Medulla oblongata (tissue), 1 donor: ENCODE data around the gene CACNA1B.
"Not testable (repeated sequence)": the region's sequence is repeated elsewhere in the genome, so short reads cannot be mapped to it uniquely, and the experiment has no call there.

Source experiments
- DNase-seq: peaks from one replicate; pipeline ENCODE4 v3.0.0-alpha.2; 2015; ENCODE audit errors: extremely low spot score

The CACNA1B gene

DNA sequence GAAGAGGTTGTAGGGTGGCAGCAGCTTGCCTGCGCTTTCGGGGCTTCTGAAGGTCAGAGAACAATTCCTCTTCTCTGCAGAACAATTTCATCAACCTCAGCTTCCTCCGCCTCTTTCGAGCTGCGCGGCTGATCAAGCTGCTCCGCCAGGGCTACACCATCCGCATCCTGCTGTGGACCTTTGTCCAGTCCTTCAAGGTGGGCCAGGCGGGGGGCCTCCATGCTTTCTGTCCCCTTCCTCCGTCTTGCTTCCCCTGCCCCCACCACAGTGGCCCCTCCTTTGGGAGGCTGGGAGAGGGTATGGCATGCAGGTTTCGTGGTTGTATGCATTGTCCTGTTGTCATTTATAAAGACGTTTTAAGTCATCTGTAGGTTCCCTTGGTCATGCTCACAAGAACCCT is 195.8 kb downstream of the CACNA1B start:
- DNase-seq = no peak

DNA sequence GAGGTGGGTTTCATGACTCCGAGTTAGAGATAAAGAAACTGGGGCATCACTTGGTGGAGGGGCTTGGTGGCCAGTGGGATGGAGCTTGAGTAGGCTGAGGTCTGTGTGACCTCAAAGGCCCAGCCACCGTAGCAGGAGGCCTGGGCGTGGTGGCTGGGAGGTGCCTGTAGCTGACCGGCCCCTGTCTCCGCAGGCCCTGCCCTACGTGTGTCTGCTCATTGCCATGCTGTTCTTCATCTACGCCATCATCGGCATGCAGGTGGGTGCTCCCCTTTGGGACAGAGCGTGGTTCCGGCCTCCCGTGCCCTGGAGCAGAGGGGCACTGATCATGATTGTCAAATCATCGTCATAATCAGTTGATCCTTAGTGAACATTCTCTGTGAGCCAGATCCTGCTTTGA is 196.2 kb downstream of the CACNA1B start:
- no peak for DNase-seq

DNA sequence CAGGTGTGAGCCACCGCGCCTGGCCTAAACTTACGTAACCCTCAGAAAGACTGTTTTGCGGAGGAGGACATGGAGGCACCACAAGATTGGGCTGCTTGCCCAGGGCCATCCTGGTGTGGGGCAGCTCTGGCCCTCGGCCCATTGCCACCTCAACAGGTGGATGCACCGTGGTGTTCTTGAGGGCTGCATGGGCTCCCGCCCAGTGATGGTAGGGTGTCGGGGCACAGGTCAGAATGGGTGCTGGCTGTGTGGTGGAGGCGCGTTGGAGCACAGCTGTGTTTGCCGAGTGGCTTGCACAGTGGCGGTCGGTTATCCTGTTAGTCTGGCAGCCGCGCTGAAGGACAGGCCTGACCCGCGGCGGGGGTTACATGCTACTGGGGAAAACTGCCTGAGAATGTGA is 196.9 kb downstream of the CACNA1B start:
- DNase-seq = no peak

DNA sequence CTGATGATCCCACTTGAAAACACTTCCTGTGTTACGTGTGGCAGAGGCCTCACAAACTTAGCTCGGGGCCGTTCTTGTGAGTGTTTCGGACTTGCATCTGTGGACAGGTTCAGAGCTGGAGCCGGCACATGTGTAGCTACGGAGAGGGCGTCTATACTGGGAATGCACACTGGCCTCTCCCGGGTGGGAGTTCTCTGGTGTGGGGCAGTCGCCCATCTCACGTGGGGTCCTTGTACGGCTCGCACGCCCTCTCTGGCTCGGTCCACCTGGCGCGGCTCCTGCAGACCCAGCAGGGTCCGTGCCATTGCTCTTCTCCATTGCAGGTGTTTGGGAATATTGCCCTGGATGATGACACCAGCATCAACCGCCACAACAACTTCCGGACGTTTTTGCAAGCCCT is 197.9 kb downstream of the CACNA1B start:
- DNase-seq = no peak

DNA sequence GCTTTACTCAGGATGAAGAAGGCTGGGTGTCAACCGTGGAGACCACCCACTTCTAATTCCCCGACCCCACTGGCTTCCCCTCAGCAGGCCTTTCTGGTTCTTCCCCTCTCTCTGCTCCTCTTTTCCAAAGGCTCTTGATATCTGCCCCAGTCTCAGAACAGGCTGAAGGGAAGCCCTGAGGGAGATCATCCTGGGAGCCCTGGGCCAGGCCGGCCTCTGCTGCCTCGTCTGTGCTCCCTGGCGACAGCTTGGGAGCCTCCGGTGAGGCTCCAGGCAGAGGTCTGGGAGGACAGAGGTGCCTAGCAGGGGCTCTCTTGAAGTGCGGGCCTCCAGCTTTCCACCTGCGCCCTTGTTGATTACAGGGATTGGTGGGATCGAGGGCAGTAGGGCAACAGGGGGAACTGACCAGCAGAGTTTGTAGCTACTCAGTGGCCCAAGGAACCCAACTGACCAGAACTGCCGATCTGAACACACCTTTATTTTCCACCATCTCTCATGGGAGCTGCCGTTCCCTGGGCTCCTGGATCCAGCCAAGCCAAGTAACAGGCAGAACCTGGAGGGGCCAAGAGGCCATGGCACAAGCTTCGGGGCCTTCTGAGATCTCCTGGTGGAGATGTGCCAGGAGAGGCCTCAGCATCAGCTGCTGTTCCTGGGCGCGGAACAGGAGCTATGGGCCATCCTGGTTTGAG is 198.5 kb downstream of the CACNA1B start:
- no peak for DNase-seq

DNA sequence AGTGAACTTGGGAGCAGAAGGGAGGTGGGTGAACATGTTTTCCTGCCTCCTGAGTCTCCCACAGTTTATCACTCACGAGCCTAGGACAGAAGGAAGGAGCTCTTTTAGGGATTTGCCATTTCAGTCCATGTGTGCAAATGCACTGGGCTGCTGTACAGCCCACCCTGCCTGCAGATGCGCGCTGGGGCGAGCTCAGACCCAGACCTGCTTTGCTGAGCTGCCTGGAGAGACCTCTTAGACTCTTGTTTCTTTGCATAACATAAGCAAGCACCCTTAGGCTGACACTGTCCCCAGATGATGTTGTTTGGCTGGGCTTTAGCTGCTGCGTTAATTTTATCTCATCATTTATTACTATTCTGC is 199.0 kb downstream of the CACNA1B start:
- no peak for DNase-seq

DNA sequence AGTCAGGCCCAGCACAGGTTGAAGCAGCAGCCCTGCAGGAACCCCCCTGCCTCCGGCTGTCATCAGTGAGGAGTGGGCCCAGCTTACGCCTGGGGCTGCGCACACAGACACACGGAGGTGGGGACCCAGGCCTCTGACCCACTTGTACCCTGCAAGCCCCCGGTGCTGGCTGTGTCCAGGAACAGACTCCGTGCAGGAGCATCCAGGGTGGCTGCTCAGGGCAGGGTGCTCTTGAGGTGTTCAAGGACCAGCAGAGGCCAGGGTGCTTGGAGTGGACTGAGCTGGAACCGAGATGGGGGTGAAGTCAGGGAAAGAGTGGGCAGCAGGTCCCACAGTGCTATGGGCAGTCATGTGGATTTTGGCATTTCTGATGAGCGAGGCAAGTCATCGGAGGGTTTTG is 199.5 kb downstream of the CACNA1B start:
- no peak for DNase-seq

DNA sequence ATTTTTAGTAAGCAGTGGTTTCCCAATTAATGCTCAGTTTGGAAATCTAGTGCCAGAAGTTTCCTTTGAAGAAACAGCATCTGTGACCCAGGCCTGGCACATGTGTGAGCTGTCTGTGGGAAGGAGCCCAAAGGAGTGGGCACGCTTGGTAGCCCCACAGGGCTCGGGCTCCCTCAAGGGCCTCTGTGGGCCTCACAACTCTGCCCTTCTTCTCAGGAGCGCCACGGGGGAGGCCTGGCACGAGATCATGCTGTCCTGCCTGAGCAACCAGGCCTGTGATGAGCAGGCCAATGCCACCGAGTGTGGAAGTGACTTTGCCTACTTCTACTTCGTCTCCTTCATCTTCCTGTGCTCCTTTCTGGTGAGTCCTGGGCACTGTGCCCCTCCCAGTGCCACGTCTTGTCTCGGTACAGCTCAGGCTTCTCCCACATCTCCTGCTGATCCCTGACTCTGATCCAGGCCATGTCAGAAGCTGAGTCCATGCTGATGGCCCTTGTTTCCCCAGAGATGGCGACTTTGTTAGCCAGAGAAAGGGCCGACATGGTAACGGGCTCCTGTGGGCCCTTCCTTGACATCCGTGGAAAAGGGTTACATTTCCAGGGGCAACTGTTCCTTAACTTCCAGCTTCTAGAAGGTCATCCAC is 200.4 kb downstream of the CACNA1B start:
- DNase-seq = no peak

DNA sequence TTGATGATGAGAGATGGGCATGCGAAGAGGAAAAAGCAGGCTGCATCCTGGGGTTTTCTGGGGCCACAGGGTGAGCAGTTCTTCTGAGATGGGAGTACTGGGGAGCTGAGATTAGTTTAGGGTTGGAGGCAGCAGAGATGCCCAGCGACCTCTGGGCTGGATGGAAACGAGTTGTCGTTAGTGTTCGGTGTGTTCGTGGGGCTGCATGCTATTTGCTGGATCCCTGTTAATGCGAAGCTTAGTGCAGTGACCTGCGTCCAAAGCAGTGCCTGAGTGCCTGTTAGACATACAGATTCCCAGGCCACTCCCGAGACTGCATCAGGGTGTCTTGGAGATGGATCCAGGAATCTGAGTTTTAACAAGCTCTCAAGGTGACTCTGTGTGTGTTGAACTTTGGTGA is 201.3 kb downstream of the CACNA1B start:
- DNase-seq = no peak

DNA sequence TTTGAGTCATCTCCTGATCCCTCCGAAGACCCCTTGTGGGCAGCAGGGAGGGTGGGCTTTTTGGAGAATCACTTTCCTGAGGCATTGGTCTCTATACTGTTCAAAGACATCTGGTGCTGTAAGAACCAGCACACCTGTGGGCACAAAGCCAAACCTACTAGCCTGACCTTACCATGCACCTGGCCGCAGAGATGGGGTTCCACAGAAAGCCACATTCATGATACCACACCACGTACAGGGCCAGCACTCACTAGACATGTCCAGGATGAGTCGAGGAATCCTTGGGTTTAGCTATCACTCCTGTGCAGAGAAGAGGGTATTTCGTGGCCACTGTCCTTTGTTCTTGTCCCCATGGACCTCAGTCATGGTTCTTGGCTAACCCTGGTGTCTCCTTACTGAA is 203.4 kb downstream of the CACNA1B start:
- DNase-seq = no peak

DNA sequence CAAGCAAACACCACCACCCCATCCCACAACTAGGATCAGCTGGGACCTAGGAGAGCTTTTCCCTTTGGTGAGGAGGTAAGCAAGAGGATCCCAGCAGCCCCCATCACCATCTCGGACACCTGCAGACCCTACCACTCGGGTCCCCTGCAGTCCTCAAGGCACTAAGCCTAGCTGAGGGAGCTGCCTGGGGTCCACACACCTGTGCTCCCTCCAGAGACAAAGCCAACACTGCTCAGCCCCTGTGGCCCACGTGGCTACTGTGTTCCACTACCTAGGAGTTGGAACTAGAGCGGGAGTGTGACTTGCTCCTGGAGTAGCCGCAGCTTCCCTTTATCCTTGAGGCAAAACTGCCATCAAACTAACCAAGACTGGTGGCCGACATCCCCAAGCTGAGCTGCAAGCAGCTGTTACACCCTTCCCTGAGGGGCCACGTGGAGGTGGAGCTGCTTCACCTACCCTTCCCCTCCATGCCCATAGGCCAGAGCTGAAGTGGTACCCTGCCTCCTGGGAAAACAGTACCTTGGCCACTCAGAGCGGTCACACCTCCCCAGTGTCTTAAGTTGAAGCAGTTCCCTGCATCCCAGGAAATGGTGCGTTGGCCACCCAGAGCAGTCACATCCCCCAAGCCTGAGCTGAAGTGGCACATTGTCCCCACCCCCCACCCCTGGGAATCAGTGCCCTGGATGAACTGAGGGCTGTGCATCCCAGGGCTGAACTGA is 205.5 kb downstream of the CACNA1B start:
- DNase-seq = no peak

DNA sequence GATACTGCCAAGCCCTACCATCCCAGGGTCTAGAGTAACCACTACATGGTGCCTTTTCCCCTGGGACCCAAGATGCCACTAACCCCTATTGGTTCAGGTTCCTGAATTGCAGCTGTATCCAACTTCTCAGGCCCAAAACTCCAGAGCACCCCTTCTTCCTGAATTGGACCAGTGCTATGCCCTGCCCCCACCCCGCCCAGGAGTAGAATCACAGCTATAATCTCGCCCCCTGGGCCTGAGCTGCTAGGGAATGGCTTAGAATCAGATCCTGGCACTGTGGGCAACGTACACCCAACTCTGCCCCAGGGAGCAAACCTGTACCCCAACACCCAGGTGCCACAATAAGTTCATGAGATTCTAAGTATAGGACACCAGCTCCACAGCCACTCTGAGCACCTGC is 206.3 kb downstream of the CACNA1B start:
- DNase-seq = no peak

DNA sequence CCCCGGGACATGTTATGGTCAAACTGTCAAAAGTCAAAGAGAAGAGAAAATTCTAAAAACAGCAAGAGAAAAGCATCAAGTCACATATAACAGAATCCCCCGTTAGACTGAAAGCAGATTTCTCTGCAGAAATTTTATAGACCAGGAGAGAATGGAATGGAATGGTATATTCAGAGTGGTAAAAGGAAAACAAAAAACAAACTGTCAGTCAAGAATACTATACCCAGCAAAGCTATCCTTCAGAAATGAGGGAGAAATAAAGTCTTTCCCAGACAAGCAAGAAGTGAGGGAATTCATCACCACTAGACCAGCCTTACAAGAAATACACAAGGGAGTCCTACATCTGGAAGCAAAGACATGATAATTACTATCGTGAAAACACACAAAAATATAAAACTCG is 208.0 kb downstream of the CACNA1B start:
- no peak for DNase-seq

DNA sequence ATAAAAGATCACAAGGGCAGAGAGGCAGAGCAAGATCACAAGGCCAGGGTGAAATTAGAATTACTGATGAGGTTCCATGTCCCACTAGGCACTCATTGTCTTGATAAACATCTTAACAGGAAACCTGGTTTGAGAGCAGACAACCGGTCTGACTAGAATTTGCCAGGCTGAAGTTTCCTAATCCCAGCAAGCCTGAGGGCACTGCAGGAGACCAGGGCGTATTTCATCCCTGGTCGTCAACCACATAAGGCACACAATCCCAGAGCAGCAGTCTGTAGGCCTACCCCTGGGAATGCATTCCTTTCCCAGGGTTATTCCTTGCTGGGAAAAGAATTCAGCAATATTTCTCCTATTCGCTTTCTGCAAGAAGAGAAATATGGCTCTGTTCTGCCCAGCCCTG is 214.5 kb downstream of the CACNA1B start:
- not testable (repeated sequence) for DNase-seq

DNA sequence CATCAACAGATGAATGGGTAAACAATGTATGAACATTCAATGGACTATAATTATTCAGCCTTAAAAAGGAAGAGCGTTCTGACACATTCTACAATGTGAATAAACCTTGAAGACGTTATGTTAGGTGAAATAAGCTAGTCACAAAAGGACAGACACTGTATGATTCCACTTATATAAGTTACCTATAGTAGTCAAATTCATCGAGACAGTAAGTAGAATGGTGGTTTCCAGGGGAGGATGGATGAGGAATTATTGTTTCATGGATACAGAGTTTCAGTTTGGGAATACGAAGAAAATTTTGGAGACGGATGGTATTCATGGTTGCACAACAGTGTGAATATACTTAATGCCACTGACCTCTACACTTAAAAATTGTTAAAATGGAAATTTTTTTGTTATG is 216.4 kb downstream of the CACNA1B start:
- no peak for DNase-seq

DNA sequence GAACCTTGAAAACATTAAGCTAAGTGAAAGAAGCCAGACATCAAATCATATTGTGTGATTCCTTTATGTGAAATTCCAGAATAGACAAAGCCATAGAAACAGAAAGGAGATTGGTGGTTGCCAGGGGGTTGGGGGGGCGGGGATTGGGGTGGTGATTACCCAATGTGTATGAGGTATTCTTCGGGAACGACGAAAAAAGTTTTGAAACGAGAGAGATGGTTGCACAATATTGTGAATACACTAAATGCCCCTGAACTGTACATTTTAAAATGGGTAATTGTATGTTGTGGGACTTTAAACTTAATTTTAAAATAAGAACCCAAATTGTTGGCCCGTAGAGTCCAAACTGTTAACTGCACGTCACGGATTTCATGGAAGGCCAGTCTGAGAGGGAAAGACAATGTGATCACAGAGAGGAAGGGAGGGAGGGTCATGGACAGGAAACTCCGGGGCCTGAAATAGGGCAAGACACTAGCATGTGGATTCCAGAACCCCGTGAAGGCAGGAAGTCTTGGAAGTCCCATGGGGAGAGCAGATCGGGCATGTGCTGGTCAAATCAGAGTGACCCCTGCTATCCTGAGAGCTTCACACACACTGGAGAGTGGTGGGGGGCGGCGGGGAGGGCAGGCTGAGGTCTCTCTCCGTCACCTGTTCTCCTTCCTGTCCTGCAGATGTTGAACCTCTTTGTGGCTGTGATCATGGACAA is 218.4 kb downstream of the CACNA1B start:
- DNase-seq = no peak

DNA sequence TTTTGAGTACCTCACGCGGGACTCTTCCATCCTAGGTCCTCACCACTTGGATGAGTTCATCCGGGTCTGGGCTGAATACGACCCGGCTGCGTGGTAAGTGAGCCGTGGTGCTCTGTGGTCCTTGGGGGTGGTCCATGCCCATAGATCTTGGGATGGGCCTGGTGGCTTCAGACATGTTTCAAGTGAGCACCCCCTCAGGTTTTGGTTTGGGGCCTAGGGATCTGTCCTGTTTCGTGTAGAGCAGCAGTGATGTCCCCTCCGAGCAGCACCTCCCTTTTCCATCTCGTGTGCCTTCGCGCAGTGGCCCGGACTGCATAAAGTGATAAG is 218.9 kb downstream of the CACNA1B start:
- no peak for DNase-seq

DNA sequence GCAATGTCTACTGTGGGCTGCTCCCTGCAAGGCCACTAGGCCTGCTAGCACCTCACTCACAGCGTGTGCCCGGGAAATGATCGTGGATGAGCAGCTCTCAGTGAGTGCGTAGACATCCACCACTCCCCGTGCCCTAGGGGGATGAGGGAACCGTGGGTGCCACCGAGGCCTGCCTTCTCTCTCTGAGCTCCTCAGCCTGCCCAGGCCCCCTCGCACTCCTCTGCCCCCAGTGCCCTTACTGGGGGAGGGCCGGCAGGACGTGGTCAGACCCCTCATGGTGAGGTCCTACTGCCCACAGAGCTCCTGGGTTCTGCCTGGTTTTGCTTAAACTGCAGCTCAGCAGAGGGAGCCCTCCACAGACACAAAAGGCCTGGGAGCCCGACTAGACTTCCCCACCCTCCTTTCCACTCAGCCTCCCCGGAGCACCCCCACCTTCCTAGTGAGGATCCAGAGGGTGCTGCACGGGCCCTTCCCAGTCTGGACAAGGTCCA is 220.0 kb downstream of the CACNA1B start:
- no peak for DNase-seq

DNA sequence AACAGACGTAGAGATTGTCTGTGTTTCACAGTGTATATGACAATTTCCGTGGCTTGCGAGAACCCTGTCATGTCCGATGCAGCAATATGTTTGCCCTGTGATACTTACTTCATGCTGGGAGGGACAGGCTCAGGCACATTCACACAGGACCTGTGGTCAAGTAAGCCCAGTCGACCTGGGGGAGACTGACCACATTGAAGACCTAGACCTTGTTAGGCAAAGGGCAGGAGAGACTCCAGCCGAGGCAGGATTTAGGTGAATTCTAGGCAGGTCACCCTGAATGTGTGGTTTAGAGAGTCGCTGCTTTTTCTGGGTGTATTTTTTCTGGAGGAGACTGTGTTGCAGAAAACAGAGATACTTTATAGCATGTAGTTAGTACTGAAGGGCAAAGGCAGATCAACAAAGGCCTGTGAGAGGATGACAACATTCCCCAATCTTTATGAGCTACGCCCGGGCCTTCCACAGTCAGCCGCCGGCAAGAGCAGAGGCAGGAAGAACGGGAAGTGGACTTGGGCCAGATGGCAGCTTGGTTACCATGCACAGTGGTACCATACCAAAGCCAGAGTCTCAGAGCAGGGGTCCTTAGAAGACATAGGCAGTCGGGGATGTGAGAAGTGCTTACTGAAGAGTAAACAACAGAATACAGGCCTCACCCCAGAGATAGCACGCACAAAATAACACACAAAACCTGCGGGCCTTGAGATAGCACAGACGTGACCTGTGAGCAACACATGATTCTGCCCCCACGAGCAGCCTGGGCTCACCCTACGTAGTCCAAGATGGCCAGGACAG is 220.7 kb downstream of the CACNA1B start:
- no peak for DNase-seq

DNA sequence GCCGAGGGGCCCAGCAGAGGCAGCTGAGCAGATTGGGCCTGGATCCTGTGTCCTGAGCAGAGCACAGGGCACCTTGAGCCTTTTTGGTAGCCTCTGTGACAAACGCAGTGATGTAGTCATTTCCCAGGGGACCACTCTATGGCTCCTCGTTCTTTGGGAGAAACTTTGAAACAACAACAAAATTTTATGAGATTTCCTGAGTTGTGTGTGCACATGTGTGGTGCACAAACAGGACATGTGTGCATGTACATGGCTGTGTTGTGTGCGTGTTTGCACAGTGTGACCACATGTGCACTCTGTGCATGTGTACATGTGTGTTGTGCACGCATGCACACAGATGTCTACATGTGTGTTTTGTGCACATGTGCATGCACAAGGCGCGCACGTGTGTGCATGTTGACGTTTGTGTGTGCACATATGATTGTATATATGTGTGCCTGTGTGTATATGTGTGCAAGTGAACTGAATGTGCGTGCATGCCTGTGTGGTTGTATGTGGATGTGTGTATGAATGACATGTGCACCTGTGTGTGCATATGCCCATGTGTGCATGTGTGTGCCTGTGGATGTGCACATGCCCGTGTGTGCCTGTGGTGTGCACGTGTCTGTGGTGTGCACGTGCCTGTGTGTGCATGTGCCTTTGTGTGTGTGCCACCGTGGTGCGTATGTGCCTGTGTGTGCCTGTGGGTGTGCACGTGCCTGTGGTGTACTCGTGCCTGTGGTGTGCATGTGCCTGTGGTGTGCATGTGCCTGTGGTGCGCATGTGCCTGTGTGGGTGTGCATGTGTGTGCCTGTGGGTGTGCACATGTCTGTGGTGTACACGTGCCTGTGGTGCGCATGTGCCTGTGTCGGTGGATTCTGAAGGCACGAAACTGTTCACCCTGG is 221.6 kb downstream of the CACNA1B start:
- no peak for DNase-seq
